ENCODE results near the gene UGT2B7. TPM values are rescaled to one million over a fixed set of nuclear protein-coding genes. Genes with fewer than 3 reads are reported as not detected.

Gene UGT2B7
- total RNA-seq, 6 donors from 2014 or later, result 0.24 to 1.1 (median 0.30) TPM; not detected in 3

DNA sequence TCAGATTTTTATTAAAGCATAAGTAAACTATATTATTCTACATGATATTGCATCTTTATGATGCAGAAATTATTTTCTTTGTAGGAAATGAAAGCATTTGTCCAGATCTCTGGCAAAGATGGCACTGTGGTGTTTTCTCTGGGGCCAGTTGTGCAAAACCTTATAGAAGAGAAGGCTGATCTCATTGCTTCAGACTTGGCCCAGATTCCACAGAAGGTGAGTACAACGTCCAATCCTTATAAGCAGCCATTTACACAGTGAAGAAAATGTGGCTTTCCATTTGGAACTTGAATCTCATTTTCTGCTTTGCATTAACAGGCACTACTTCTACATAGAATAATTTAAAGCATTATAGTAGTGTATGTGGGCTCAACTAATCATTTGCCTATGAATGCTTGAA lies 6.9 kb upstream of the UGT2B7 start:
- Histone ChIP-seq H3K4me3 (no peak overlapping the region), H3K9me3 (no peaks in the 10 kb centered on the region), H3K36me3 (no peaks in the 10 kb centered on the region), H3K27me3 (no peaks in the 10 kb centered on the region), H3K27ac (no peak overlapping the region), H3K4me1 (no peaks in the 10 kb centered on the region)
- ATAC-seq (ENCODE audit: low FRiP score in 2 of 2), result no peak
- TF ChIP-seq, protein P1, sequence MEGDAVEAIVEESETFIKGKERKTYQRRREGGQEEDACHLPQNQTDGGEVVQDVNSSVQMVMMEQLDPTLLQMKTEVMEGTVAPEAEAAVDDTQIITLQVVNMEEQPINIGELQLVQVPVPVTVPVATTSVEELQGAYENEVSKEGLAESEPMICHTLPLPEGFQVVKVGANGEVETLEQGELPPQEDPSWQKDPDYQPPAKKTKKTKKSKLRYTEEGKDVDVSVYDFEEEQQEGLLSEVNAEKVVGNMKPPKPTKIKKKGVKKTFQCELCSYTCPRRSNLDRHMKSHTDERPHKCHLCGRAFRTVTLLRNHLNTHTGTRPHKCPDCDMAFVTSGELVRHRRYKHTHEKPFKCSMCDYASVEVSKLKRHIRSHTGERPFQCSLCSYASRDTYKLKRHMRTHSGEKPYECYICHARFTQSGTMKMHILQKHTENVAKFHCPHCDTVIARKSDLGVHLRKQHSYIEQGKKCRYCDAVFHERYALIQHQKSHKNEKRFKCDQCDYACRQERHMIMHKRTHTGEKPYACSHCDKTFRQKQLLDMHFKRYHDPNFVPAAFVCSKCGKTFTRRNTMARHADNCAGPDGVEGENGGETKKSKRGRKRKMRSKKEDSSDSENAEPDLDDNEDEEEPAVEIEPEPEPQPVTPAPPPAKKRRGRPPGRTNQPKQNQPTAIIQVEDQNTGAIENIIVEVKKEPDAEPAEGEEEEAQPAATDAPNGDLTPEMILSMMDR (IDR thresholded peaks at IDR 0.05), result no peak
- TF ChIP-seq POLR2A (IDR thresholded peaks at IDR 0.05) (no peak), POLR2AphosphoS5 (IDR thresholded peaks at IDR 0.05) (no peak), EP300 (IDR thresholded peaks at IDR 0.05) (no peak)
- WGBS, 2 donors, result 33 to 64% methylated on average over 1 of the region's 1 CpG
- DNase-seq, result no peak

DNA sequence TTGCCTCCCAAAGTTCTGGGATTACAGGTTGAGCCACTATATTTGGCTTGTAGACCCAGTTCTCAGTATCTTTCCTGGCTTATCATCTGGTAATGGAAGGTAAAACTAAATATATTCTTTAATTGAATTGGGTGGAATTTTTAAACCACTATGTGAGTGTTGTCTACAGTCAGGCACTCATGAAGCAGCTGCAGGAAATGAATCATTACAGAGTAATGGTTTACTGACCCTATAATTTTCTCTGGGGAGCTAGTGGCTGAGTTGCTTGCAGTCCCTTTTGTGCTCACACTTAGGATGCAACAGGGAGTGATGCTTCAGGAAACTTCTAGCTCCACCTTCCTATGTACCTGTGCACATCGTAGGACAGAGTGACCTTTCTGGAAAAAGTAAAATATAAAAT lies 4.1 kb upstream of the UGT2B7 start:
- no peak for DNase-seq

DNA sequence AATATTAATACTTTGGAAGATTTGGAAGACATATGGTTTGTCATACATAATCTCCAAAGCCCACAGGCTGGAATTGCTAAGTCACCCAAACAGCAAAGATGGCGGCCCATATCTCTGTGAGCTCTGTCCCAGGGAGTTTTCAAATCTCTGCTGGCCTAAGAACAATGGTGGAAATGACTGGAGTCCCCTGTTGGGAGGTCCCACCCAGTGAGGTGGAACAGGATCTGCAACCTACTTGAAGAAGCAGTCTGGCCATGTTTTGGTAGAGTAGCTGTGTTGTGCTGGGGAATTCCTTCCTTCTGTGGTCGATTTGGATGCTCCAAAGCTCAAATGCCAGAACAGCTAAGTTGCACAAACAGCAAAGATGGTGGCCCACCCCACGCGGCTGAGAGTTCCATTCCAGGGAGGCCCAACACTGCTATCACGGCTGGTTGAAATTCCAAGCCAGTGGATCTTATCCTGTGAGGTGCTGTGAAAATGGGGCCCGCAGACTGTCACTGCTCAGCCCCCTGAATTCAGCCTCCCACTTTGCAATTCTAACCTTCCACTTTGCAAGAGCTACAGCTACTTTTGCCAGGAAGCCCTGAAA lies 3.2 kb upstream of the UGT2B7 start:
- no peaks in the 10 kb centered on the region for H3K36me3 ChIP-seq
- H3K4me1 ChIP-seq, result no peaks in the 10 kb centered on the region
- 71 to 88% methylated on average over 6 of the region's 6 CpGs for WGBS, 2 donors
- H3K27ac ChIP-seq, result no peak overlapping the region
- ATAC-seq (ENCODE audit: low FRiP score in 2 of 2), result no peak
- TF ChIP-seq POLR2AphosphoS5 (IDR thresholded peaks at IDR 0.05) (no peak), EP300 (IDR thresholded peaks at IDR 0.05) (no peak), POLR2A (IDR thresholded peaks at IDR 0.05) (no peak)
- TF ChIP-seq, protein P1 (IDR thresholded peaks at IDR 0.05), result no peak
- no peaks in the 10 kb centered on the region for H3K27me3 ChIP-seq
- no peak overlapping the region for H3K4me3 ChIP-seq
- DNase-seq, result no peak
- H3K9me3 ChIP-seq, result no peaks in the 10 kb centered on the region

More for the DNA sequence above, 4.1 kb upstream of the UGT2B7 start:
- no peaks in the 10 kb centered on the region for H3K27me3 ChIP-seq
- 70 to 83% methylated on average over 1 of the region's 1 CpG for WGBS, 2 donors
- no peaks in the 10 kb centered on the region for H3K36me3 ChIP-seq
- H3K4me1 ChIP-seq, result no peaks in the 10 kb centered on the region
- no peak for ATAC-seq (ENCODE audit: low FRiP score in 2 of 2)
- TF ChIP-seq, protein P1 (IDR thresholded peaks at IDR 0.05), result no peak
- no peak for TF ChIP-seq EP300 (IDR thresholded peaks at IDR 0.05)
- no peak for TF ChIP-seq POLR2AphosphoS5 (IDR thresholded peaks at IDR 0.05)
- no peak for TF ChIP-seq POLR2A (IDR thresholded peaks at IDR 0.05)
- no peak overlapping the region for H3K27ac ChIP-seq
- H3K4me3 ChIP-seq, result no peak overlapping the region
- H3K9me3 ChIP-seq, result no peaks in the 10 kb centered on the region

DNA sequence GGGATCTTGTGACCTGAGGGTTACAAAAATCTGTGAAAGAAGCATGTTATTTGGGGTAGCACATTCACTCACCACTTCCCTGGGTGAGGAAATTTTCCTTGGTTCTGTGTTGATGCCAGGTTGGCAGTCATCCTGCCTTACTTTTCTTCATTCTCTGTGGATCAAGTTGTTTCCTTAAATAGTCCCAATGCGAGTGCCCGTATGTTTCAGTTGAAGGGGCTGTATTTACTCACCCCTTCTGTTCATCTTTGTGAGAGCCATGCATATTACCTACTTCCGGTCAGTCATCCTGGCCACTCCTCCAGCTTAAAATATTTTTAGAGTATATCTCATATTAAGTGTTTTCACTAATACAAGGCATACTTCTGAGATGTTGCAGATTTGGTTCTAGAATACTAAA lies 2.6 kb upstream of the UGT2B7 start:
- 82 to 84% methylated on average over 3 of the region's 3 CpGs for WGBS, 2 donors

More for the DNA sequence above, 2.6 kb upstream of the UGT2B7 start:
- no peaks in the 10 kb centered on the region for H3K36me3 ChIP-seq
- ATAC-seq (ENCODE audit: low FRiP score in 2 of 2) (no peak), DNase-seq (no peak)
- no peak overlapping the region for H3K27ac ChIP-seq
- no peak overlapping the region for H3K4me3 ChIP-seq
- H3K4me1 ChIP-seq, result no peaks in the 10 kb centered on the region
- H3K27me3 ChIP-seq, result no peaks in the 10 kb centered on the region
- no peaks in the 10 kb centered on the region for H3K9me3 ChIP-seq
- TF ChIP-seq, protein P1 (IDR thresholded peaks at IDR 0.05), result no peak
- TF ChIP-seq EP300 (IDR thresholded peaks at IDR 0.05), result no peak
- no peak for TF ChIP-seq POLR2A (IDR thresholded peaks at IDR 0.05)
- TF ChIP-seq POLR2AphosphoS5 (IDR thresholded peaks at IDR 0.05), result no peak
